HEK293T (cell line): ENCODE results near the gene KMT2A.

Experiments used
- CTCF ChIA-PET: fragments of 350-600 bp; formaldehyde crosslinking; extraction: SDS; loops from one replicate; lab custom pipeline; 2021; ENCODE audit warnings: antibody characterized with exemption, inconsistent platforms; lab: Yijun Ruan, JAX
- POLR2A ChIA-PET: fragments of 350-600 bp; formaldehyde crosslinking; extraction: SDS; loops from one replicate; lab custom pipeline; 2020; ENCODE audit warnings: antibody characterized with exemption, inconsistent platforms; lab: Yijun Ruan, JAX
- DNase-seq: peaks from one replicate; pipeline ENCODE4 v3.0.0; 2012; ENCODE audit warnings: mixed read lengths; ENCODE audit errors: extremely low spot score
- ARNT ChIP-seq: fragments of 450-650 bp; IDR thresholded peaks from 2 replicates; pipeline ENCODE4 v1.6.1; 2017; ENCODE audit warnings: mild to moderate bottlenecking
- BHLHE40 ChIP-seq: fragments of 450-650 bp; IDR thresholded peaks from 2 replicates; pipeline ENCODE4 v1.6.1; 2016; ENCODE audit warnings: mild to moderate bottlenecking, moderate library complexity, borderline replicate concordance
- CTBP1 ChIP-seq: fragments of 450-650 bp; IDR thresholded peaks from 2 replicates; pipeline ENCODE4 v1.6.1; 2016; ENCODE audit warnings: borderline replicate concordance
- ELF4 ChIP-seq: fragments of 450-650 bp; IDR thresholded peaks from 2 replicates; pipeline ENCODE4 v1.6.1; 2017; ENCODE audit warnings: antibody characterized with exemption
- FOXA1 ChIP-seq: fragments of 450-650 bp; IDR thresholded peaks from 2 replicates; pipeline ENCODE4 v1.6.1; 2016; ENCODE audit warnings: mild to moderate bottlenecking
- FOXK2 ChIP-seq: fragments of 450-650 bp; IDR thresholded peaks from 2 replicates; pipeline ENCODE4 v1.6.1; 2016; ENCODE audit warnings: mild to moderate bottlenecking
- FOXM1 ChIP-seq: fragments of 450-650 bp; IDR thresholded peaks from 2 replicates; pipeline ENCODE4 v1.6.1; 2017; ENCODE audit warnings: mild to moderate bottlenecking, borderline replicate concordance
- HDGF ChIP-seq: fragments of 450-650 bp; IDR thresholded peaks from 2 replicates; pipeline ENCODE4 v1.6.1; 2017; ENCODE audit warnings: antibody characterized with exemption, borderline replicate concordance
- L3MBTL2 ChIP-seq: fragments of 450-650 bp; conservative IDR thresholded peaks from 2 replicates; pipeline ENCODE4 v1.6.1; 2016; ENCODE audit warnings: mild to moderate bottlenecking
- LEF1 ChIP-seq: fragments of 450-650 bp; IDR thresholded peaks from 2 replicates; pipeline ENCODE4 v1.6.1; 2017; ENCODE audit warnings: mild to moderate bottlenecking, borderline replicate concordance
- NFRKB ChIP-seq: fragments of 450-650 bp; IDR thresholded peaks from 2 replicates; pipeline ENCODE4 v1.6.1; 2016; ENCODE audit warnings: mild to moderate bottlenecking, moderate library complexity
- PKNOX1 ChIP-seq: fragments of 450-650 bp; IDR thresholded peaks from 2 replicates; pipeline ENCODE4 v1.6.1; 2016
- SP1 ChIP-seq: fragments of 450-650 bp; IDR thresholded peaks from 2 replicates; pipeline ENCODE4 v1.6.1; 2017
- SUZ12 ChIP-seq: fragments of 450-650 bp; IDR thresholded peaks from 2 replicates; pipeline ENCODE4 v1.6.1; 2016; ENCODE audit warnings: mild to moderate bottlenecking
- TARDBP ChIP-seq: fragments of 450-650 bp; IDR thresholded peaks from 2 replicates; pipeline ENCODE4 v1.6.1; 2016
- ZNF384 ChIP-seq: fragments of 450-650 bp; IDR thresholded peaks from 2 replicates; pipeline ENCODE4 v1.6.1; 2016

The KMT2A gene

DNA sequence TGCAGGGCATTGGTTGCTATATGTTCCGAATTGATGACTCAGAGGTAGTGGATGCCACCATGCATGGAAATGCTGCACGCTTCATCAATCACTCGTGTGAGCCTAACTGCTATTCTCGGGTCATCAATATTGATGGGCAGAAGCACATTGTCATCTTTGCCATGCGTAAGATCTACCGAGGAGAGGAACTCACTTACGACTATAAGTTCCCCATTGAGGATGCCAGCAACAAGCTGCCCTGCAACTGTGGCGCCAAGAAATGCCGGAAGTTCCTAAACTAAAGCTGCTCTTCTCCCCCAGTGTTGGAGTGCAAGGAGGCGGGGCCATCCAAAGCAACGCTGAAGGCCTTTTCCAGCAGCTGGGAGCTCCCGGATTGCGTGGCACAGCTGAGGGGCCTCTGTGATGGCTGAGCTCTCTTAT lies 85.6 kb downstream of the KMT2A start:
- CTCF ChIA-PET, result no interaction called here
- DNase-seq, result no peak
- POLR2A ChIA-PET, result interaction anchor here (1.0 kb wide), 1 partner anchor 15 kb away, joined by 3 read pairs; no protein-coding TSS in a partner anchor

DNA sequence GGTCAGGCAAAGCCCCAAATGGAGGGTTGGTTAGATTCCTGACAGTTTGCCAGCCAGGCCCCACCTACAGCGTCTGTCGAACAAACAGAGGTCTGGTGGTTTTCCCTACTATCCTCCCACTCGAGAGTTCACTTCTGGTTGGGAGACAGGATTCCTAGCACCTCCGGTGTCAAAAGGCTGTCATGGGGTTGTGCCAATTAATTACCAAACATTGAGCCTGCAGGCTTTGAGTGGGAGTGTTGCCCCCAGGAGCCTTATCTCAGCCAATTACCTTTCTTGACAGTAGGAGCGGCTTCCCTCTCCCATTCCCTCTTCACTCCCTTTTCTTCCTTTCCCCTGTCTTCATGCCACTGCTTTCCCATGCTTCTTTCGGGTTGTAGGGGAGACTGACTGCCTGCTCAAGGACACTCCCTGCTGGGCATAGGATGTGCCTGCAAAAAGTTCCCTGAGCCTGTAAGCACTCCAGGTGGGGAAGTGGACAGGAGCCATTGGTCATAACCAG lies 86.3 kb downstream of the KMT2A start:
- DNase-seq, result peak; percentile 54
- POLR2A ChIA-PET, result interaction anchor here (1.0 kb wide), 1 partner anchor 16 kb away, joined by 3 read pairs; no protein-coding TSS in a partner anchor
- CTCF ChIA-PET, result no interaction called here
- TF ChIP-seq ELF4, result no peak
- no peak for TF ChIP-seq BHLHE40

More for the DNA sequence above, 85.6 kb downstream of the KMT2A start:
- no peak for TF ChIP-seq ELF4
- TF ChIP-seq FOXK2, result no peak
- TF ChIP-seq PKNOX1, result no peak
- TF ChIP-seq TARDBP, result no peak
- TF ChIP-seq NFRKB, result no peak

DNA sequence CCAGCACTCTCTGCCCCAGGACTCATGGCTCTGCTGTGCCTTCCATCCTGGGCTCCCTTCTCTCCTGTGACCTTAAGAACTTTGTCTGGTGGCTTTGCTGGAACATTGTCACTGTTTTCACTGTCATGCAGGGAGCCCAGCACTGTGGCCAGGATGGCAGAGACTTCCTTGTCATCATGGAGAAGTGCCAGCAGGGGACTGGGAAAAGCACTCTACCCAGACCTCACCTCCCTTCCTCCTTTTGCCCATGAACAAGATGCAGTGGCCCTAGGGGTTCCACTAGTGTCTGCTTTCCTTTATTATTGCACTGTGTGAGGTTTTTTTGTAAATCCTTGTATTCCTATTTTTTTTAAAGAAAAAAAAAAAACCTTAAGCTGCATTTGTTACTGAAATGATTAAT lies 88.1 kb downstream of the KMT2A start:
- ChIA-PET POLR2A (no interaction called here), CTCF (interaction anchor here (0.7 to 0.9 kb wide), 2 partner anchors 20 to 43 kb away, joined by 3 read pairs; no protein-coding TSS in a partner anchor)
- TF ChIP-seq FOXK2 (no peak), ZNF384 (no peak), FOXA1 (no peak), TARDBP (no peak), ARNT (no peak), CTBP1 (no peak), SP1 (no peak), SUZ12 (no peak), PKNOX1 (no peak), ELF4 (no peak), HDGF (no peak), NFRKB (no peak), FOXM1 (no peak), L3MBTL2 (no peak), BHLHE40 (no peak), LEF1 (no peak)
- DNase-seq, result no peak

- ChIA-PET CTCF (interaction anchor here (0.6 to 0.7 kb wide), 2 partner anchors 42 to 44 kb away, joined by 3 read pairs; no protein-coding TSS in a partner anchor), POLR2A (no interaction called here)
- no peak for DNase-seq
- TF ChIP-seq L3MBTL2, result no peak
- TF ChIP-seq ZNF384, result no peak
- no peak for TF ChIP-seq FOXK2
- no peak for TF ChIP-seq SUZ12
- TF ChIP-seq PKNOX1, result no peak
- no peak for TF ChIP-seq SP1
- TF ChIP-seq HDGF, result no peak
- TF ChIP-seq CTBP1, result no peak
- no peak for TF ChIP-seq ARNT
Measured at GRCh38 chr11:118524757-118525470, 88.6 kb downstream of the KMT2A start.

DNA sequence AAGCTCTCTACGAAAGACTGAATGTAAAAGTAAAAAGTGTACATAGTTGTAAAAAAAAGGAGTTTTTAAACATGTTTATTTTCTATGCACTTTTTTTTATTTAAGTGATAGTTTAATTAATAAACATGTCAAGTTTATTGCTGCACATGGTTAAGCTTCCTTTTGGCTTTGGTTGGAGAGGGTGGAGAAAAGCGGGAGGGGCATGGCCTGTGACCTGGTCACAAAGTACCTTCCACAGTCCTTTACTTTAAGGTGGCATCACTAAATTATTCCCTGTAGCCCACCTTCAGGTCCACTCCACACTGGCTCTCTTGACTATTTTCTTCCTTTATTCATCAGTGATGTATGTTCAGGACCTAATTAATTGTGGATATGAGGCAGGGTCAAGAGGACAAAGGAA lies 90.4 kb downstream of the KMT2A start:
- ChIA-PET POLR2A (no interaction called here), CTCF (interaction anchor here (0.8 kb wide), 1 partner anchor 22 kb away, joined by 3 read pairs; no protein-coding TSS in a partner anchor)
- no peak for DNase-seq
- TF ChIP-seq FOXA1, result no peak
- TF ChIP-seq CTBP1, result no peak
- no peak for TF ChIP-seq FOXK2

DNA sequence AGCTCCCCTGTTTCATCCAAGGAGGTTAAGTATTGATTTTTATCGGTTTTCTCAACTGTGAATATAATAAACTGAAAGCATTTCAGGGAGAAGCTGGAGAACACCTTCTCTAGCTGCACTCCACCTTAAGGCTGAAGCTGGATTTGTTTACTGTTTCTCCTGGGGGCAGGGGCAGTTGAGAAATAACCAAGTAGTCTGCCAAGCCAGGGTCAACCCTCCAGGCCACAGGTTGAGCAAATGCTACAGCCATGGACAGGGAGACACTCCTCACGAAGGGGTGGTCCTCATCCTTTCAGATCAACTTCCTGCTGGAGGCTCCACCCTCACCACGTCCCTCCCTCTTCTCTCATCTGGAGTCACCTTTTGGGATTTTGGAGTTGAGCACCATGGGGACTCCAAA lies 90.8 kb downstream of the KMT2A start, which contains the start of gene TTC36:
TSS of gene TTC36 (plus strand) at position 366 of the 400 bp plus-strand sequence. CDS start at position 387, 21 bp downstream.
- CTCF ChIA-PET, result no interaction called here
- POLR2A ChIA-PET, result no interaction called here
- no peak for TF ChIP-seq FOXK2
- TF ChIP-seq FOXM1, result no peak
- TF ChIP-seq SUZ12, result no peak
- no peak for TF ChIP-seq ELF4
- TF ChIP-seq BHLHE40, result no peak
- no peak for TF ChIP-seq PKNOX1
- no peak for TF ChIP-seq ZNF384
- no peak for TF ChIP-seq TARDBP
- no peak for TF ChIP-seq HDGF
- TF ChIP-seq FOXA1, result no peak
- TF ChIP-seq L3MBTL2, result no peak
- no peak for TF ChIP-seq NFRKB
- DNase-seq, result no peak
